Neural cell (in vitro differentiated cells): ENCODE data around the gene GIMD1. TPM values are rescaled to one million over a fixed set of nuclear protein-coding genes. Genes with fewer than 3 reads are reported as not detected.
A peak's percentile ranks its signal among the peaks of the same experiment; 100 is the strongest.

ENCODE experiments used
- H2AFZ ChIP-seq: fragments of 200-600, 300-800 bp; sonication (generic), shearing (Covaris generic); 2 replicates; pipeline ENCODE4 v1.6.0; 2014; ENCODE audit warnings: low read depth, mild to moderate bottlenecking, antibody characterized with exemption, low read length, moderate library complexity
- H3F3A ChIP-seq: fragments of 200-600 bp; shearing (Covaris generic); 2 replicates; pipeline ENCODE4 v1.6.1; 2016; ENCODE audit warnings: mild to moderate bottlenecking, moderate library complexity, mixed read lengths, antibody characterized with exemption, low read length; ENCODE audit not compliant: insufficient read depth, poor library complexity, severe bottlenecking
- H3K27ac ChIP-seq: fragments of 200-600, 300-800 bp; sonication (generic), shearing (Covaris generic); 2 replicates; pipeline ENCODE4 v1.5.1; 2014; ENCODE audit warnings: mild to moderate bottlenecking, low read length, moderate library complexity
- H3K27me3 ChIP-seq: fragments of 300-800, 200-600 bp; sonication (generic), shearing (Covaris generic); 2 replicates; pipeline ENCODE4 v1.6.0; 2014; ENCODE audit warnings: mild to moderate bottlenecking, low read depth, low read length, moderate library complexity; ENCODE audit not compliant: insufficient read depth
- H3K36me3 ChIP-seq: fragments of 300-800, 200-600 bp; sonication (generic), shearing (Covaris generic); 2 replicates; pipeline ENCODE4 v1.5.1; 2014; ENCODE audit warnings: mild to moderate bottlenecking, antibody characterized with exemption, low read length, moderate library complexity; ENCODE audit not compliant: insufficient read depth
- H3K4me2 ChIP-seq: fragments of 300-800, 200-600 bp; sonication (generic), shearing (Covaris generic); 2 replicates; pipeline ENCODE4 v1.6.0; 2014; ENCODE audit warnings: mild to moderate bottlenecking, low read length
- H3K4me3 ChIP-seq: fragments of 300-800, 200-600 bp; sonication (generic), shearing (Covaris generic); 2 replicates; pipeline ENCODE4 v1.5.1; 2014; ENCODE audit warnings: mild to moderate bottlenecking, low read length, moderate library complexity
- H3K79me2 ChIP-seq: fragments of 200-600 bp; shearing (Covaris generic); replicated peaks from 2 replicates; pipeline ENCODE4 v1.6.0; 2014; ENCODE audit warnings: mild to moderate bottlenecking, low read length, moderate library complexity; ENCODE audit not compliant: insufficient read depth
- H3K9ac ChIP-seq: fragments of 300-800, 200-600 bp; sonication (generic), shearing (Covaris generic); 2 replicates; pipeline ENCODE4 v1.6.1; 2016; ENCODE audit warnings: mild to moderate bottlenecking, low read length, mixed read lengths
- H3K9me2 ChIP-seq: fragments of 200-600 bp; shearing (Covaris generic); 2 replicates; pipeline ENCODE4 v1.6.1; 2016; ENCODE audit warnings: mild to moderate bottlenecking, low read length, mixed read lengths; ENCODE audit not compliant: insufficient read depth
- H3K9me3 ChIP-seq: fragments of 200-600, 300-800 bp; sonication (generic), shearing (Covaris generic); 2 replicates; pipeline ENCODE4 v1.6.1; 2016; ENCODE audit warnings: mild to moderate bottlenecking, mixed run types, low read length, moderate library complexity, mixed read lengths
- H4K20me1 ChIP-seq: fragments of 200-600 bp; shearing (Covaris generic); 2 replicates; pipeline ENCODE4 v1.6.1; 2016; ENCODE audit warnings: mild to moderate bottlenecking, mixed run types; ENCODE audit not compliant: insufficient read depth
- EP300 ChIP-seq: fragments of 450-650 bp; conservative IDR thresholded peaks from 2 replicates; pipeline ENCODE4 v1.6.1; 2014; ENCODE audit warnings: antibody characterized with exemption, mild to moderate bottlenecking, moderate library complexity; ENCODE audit not compliant: poor library complexity, severe bottlenecking
- EZH2 ChIP-seq: fragments of 200-600, 300-800 bp; shearing (Covaris generic), sonication (generic); IDR thresholded peaks from 2 replicates; pipeline ENCODE4 v1.6.1; 2014; ENCODE audit warnings: antibody characterized with exemption, low read length, borderline replicate concordance, mild to moderate bottlenecking; ENCODE audit not compliant: insufficient read depth, poor library complexity, severe bottlenecking
- MXI1 ChIP-seq: fragments of 450-650 bp; conservative IDR thresholded peaks from 2 replicates; pipeline ENCODE4 v1.6.1; 2014; ENCODE audit warnings: antibody characterized with exemption, mild to moderate bottlenecking; ENCODE audit not compliant: poor library complexity, severe bottlenecking
- POLR2AphosphoS5 ChIP-seq: IDR thresholded peaks from 2 replicates; pipeline ENCODE4 v1.6.1; 2012
- RAD21 ChIP-seq: fragments of 450-650 bp; conservative IDR thresholded peaks from 2 replicates; pipeline ENCODE4 v1.6.1; 2014; ENCODE audit warnings: antibody characterized with exemption, mild to moderate bottlenecking, moderate library complexity
- REST ChIP-seq: IDR thresholded peaks from 2 replicates; pipeline ENCODE4 v1.6.1; 2012; ENCODE audit warnings: borderline replicate concordance
- SMC3 ChIP-seq: fragments of 450-650 bp; conservative IDR thresholded peaks from 2 replicates; pipeline ENCODE4 v1.6.1; 2014; ENCODE audit warnings: antibody characterized with exemption, mild to moderate bottlenecking, moderate library complexity; ENCODE audit not compliant: poor library complexity
- TAF1 ChIP-seq: IDR thresholded peaks from 2 replicates; pipeline ENCODE4 v1.6.1; 2012; ENCODE audit warnings: low read depth
- polyA plus RNA-seq: library from polyadenylated mRNA; depleted of rRNA; stranded (reverse); fragments of >200 nt; gene quantifications from 2 replicates; pipeline ENCODE4 v1.2.3, GENCODE V29; 2014
- TF ChIP-seq, protein P1 (sequence below): fragments of 450-650 bp; IDR thresholded peaks from 2 replicates; pipeline ENCODE4 v1.5.1; 2014; ENCODE audit warnings: antibody characterized with exemption, mild to moderate bottlenecking, moderate library complexity; ENCODE audit not compliant: poor library complexity, severe bottlenecking

GIMD1 gene
- polyA plus RNA-seq, 1 donor from 2014 or later: not detected

DNA sequence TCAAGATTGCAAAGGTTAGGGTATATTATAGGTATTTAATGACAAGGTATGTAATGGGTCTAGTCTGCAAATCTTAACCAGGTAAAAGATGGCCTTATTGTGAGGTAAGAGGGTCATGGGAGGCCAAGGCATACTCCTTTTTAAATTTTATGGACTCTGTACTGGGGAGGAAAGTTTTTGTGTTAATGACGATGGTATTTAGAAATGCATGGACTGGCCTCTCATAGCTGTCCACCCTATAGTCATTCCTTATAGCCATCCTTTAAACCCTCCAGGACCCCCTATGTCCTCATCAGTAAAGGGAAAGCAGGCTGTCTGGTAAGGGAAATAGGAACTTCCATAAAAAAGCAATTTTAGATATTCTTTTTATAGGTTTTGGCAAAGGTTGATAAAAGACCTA, 50.8 kb downstream of the GIMD1 start:
- TF ChIP-seq TAF1: no peak
- no peak for TF ChIP-seq EP300
- no peak for TF ChIP-seq POLR2AphosphoS5
- TF ChIP-seq MXI1: no peak
- H4K20me1 ChIP-seq: no peaks in the 10 kb centered on the region
- peak overlapping the region; percentile 98 for H3K4me2 ChIP-seq
- H3K9me3 ChIP-seq: no peaks in the 10 kb centered on the region
- H3K27ac ChIP-seq: peak overlapping the region; percentile 99
- peak overlapping the region; percentile 74 for H3K4me3 ChIP-seq
- H3K36me3 ChIP-seq: no peaks in the 10 kb centered on the region
- peaks cover 61% of the 10 kb centered on the region for H3K79me2 ChIP-seq
- no peak overlapping the region for H2AFZ ChIP-seq
- H3F3A ChIP-seq: peaks cover 6% of the 10 kb centered on the region
- no peaks in the 10 kb centered on the region for H3K9me2 ChIP-seq
- H3K27me3 ChIP-seq: no peaks in the 10 kb centered on the region
- peak overlapping the region; percentile 98 for H3K9ac ChIP-seq

- H2AFZ ChIP-seq: peak overlapping the region; percentile 98
- peak overlapping the region; percentile 99 for H3K27ac ChIP-seq
- no peaks in the 10 kb centered on the region for H3K9me2 ChIP-seq
- H4K20me1 ChIP-seq: no peaks in the 10 kb centered on the region
- H3K9ac ChIP-seq: peak overlapping the region; percentile 98
- peak overlapping the region; percentile 74 for H3K4me3 ChIP-seq
- H3K79me2 ChIP-seq: peaks cover 69% of the 10 kb centered on the region
- no peaks in the 10 kb centered on the region for H3K9me3 ChIP-seq
- H3K4me2 ChIP-seq: peak overlapping the region; percentile 98
- TF ChIP-seq SMC3 (no peak), TAF1 (no peak), POLR2AphosphoS5 (no peak), MXI1 (no peak), REST (no peak), EP300 (no peak), EZH2 (no peak), RAD21 (no peak)
- TF ChIP-seq, protein P1, sequence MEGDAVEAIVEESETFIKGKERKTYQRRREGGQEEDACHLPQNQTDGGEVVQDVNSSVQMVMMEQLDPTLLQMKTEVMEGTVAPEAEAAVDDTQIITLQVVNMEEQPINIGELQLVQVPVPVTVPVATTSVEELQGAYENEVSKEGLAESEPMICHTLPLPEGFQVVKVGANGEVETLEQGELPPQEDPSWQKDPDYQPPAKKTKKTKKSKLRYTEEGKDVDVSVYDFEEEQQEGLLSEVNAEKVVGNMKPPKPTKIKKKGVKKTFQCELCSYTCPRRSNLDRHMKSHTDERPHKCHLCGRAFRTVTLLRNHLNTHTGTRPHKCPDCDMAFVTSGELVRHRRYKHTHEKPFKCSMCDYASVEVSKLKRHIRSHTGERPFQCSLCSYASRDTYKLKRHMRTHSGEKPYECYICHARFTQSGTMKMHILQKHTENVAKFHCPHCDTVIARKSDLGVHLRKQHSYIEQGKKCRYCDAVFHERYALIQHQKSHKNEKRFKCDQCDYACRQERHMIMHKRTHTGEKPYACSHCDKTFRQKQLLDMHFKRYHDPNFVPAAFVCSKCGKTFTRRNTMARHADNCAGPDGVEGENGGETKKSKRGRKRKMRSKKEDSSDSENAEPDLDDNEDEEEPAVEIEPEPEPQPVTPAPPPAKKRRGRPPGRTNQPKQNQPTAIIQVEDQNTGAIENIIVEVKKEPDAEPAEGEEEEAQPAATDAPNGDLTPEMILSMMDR: no peak
- no peaks in the 10 kb centered on the region for H3K36me3 ChIP-seq
- peaks cover 6% of the 10 kb centered on the region for H3F3A ChIP-seq
- no peaks in the 10 kb centered on the region for H3K27me3 ChIP-seq
Measured at GRCh38 chr4:106316773-106317409, 51.7 kb downstream of the GIMD1 start.
